ENCODE results near the gene TANGO2.

TANGO2 gene

DNA sequence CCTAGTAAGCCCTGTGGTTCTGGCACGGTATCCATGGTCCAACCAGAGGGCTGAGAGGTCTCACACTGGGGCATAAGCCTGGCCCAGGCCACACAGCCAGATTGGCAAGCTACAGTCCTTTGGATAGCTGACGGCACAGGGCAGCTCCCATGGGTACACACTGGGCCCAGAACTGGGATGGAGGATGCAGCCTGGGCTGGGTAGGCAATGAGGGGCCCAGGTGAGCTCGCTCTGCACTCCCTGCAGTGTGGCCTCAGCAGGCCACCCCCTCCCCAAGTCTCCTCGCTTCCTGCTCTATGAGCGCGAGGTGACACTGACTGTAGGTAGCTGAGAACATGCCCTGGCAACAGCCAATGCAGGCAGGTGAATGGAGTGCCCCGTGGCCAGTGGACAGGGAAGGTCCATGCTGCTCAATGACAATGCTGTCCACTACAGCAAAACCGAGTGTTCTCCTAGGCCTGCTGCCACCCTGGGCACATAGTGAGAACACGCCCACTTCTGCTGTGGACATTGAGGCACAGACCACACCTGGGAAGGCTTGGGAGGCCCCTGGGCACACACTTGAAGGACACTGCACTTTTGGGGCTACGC lies 8.1 kb upstream of the TANGO2 start:
- Histone ChIP-seq H3K36me3 (ENCODE audit: control insufficient read depth, insufficient read depth, low read length) (no peaks in the 10 kb centered on the region), H3K4me3 (ENCODE audit: low read length) (no peak overlapping the region), H3K9ac (ENCODE audit: low read length) (no peak overlapping the region), H3K9me3 (ENCODE audit: control insufficient read depth, low read length) (no peaks in the 10 kb centered on the region), H3K4me1 (ENCODE audit: control insufficient read depth, insufficient read depth, low read length) (peaks cover 22% of the 10 kb centered on the region), H3K27me3 (ENCODE audit: control insufficient read depth, insufficient read depth, low read length) (peaks cover 8% of the 10 kb centered on the region)

DNA sequence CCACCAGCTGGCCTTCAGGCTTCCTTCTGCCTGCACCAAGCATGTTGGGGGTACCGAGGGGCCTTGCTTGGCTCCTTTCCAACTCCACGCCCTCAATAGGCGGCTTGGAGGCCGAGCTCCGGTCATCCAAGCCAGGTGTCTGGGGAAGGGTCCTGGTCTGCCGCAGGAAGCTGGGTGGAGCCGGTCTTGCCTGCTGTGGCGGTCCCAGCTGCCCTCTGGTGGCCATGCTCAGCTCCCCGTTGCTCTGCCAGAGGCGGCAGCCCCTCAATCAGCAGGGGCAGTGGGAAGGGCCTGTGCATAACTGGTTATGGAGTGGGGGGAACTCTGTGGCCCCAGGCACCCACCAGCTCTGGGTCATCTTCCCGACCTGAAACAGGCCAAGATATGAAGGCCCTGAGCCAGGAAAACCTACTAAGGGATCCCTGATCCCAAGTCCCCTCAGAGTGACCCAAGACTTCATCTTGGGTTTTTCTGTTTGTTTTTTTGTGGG lies 7.5 kb upstream of the TANGO2 start:
- no peaks in the 10 kb centered on the region for H3K9me3 ChIP-seq (ENCODE audit: control insufficient read depth, low read length)
- H3K36me3 ChIP-seq (ENCODE audit: control insufficient read depth, insufficient read depth, low read length) = no peaks in the 10 kb centered on the region
- no peak overlapping the region for H3K4me3 ChIP-seq (ENCODE audit: low read length)

DNA sequence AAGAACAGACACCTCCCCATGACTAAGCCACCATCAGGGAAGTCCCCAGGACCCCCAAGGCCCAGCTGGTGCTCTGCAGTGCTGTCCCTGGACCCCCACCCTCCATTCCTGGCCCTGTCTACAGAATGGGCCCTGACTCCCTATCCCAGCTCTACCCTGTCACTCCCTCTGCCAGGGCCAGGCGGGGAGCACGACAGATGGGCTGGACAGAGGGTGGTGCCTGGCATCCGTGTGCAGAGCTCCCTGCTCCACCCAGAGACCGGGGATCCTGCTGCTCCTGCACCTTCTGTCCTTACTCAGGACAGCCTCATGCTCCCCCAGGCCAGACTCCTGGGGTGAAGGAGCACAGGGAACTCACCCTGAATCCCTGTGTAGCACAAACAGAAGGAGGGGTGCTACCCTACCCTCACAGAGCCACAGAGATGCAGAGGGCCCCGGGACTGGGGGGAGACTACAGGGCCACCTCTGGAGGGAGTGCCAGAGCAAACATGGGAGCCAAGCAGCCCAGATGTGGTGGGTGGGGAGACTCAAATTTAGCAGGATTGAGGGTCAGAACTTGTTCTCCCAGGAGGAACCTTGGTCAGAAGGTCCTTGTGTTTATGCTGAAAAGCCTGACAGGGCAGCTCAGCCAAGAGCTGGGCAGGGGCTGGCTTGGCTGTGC lies 6.3 kb upstream of the TANGO2 start:
- no peaks in the 10 kb centered on the region for H3K36me3 ChIP-seq (ENCODE audit: control insufficient read depth, insufficient read depth, low read length)
- no peak overlapping the region for H3K9ac ChIP-seq (ENCODE audit: low read length)
- H3K4me1 ChIP-seq (ENCODE audit: control insufficient read depth, insufficient read depth, low read length) = peaks cover 22% of the 10 kb centered on the region

More for the DNA sequence above, 7.5 kb upstream of the TANGO2 start:
- no peak overlapping the region for H3K9ac ChIP-seq (ENCODE audit: low read length)
- peaks cover 22% of the 10 kb centered on the region for H3K4me1 ChIP-seq (ENCODE audit: control insufficient read depth, insufficient read depth, low read length)
- H3K27me3 ChIP-seq (ENCODE audit: control insufficient read depth, insufficient read depth, low read length) = peaks cover 14% of the 10 kb centered on the region

DNA sequence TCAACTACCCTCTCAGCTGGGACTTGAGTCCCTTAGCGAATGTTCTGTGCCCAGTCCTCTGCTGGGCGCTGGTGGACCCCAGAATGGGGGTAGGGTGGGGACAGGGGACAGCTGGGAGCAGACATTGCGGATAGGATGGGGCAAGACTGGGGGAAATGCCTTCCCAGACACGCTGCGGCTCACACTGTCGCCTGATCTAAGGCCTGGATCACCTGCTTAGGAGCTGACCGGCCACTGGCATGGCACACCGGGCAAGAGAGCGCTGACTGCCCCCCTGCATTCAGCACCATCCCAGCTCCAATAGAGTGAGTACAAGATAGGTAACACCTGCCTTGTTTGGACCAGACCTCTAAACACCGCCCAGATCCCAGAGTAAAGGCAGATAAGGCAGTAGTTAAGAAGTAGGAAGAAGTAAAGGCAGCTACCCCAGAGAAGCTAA lies 5.7 kb upstream of the TANGO2 start:
- H3K4me1 ChIP-seq (ENCODE audit: control insufficient read depth, insufficient read depth, low read length) = peaks cover 23% of the 10 kb centered on the region
- no peak overlapping the region for H3K4me3 ChIP-seq (ENCODE audit: low read length)
- H3K9me3 ChIP-seq (ENCODE audit: control insufficient read depth, low read length) = no peaks in the 10 kb centered on the region
- H3K27me3 ChIP-seq (ENCODE audit: control insufficient read depth, insufficient read depth, low read length) = peaks cover 15% of the 10 kb centered on the region
- no peaks in the 10 kb centered on the region for H3K36me3 ChIP-seq (ENCODE audit: control insufficient read depth, insufficient read depth, low read length)
- no peak overlapping the region for H3K9ac ChIP-seq (ENCODE audit: low read length)

More for the DNA sequence above, 6.3 kb upstream of the TANGO2 start:
- H3K4me3 ChIP-seq (ENCODE audit: low read length) = no peak overlapping the region
- peaks cover 15% of the 10 kb centered on the region for H3K27me3 ChIP-seq (ENCODE audit: control insufficient read depth, insufficient read depth, low read length)
- H3K9me3 ChIP-seq (ENCODE audit: control insufficient read depth, low read length) = no peaks in the 10 kb centered on the region

DNA sequence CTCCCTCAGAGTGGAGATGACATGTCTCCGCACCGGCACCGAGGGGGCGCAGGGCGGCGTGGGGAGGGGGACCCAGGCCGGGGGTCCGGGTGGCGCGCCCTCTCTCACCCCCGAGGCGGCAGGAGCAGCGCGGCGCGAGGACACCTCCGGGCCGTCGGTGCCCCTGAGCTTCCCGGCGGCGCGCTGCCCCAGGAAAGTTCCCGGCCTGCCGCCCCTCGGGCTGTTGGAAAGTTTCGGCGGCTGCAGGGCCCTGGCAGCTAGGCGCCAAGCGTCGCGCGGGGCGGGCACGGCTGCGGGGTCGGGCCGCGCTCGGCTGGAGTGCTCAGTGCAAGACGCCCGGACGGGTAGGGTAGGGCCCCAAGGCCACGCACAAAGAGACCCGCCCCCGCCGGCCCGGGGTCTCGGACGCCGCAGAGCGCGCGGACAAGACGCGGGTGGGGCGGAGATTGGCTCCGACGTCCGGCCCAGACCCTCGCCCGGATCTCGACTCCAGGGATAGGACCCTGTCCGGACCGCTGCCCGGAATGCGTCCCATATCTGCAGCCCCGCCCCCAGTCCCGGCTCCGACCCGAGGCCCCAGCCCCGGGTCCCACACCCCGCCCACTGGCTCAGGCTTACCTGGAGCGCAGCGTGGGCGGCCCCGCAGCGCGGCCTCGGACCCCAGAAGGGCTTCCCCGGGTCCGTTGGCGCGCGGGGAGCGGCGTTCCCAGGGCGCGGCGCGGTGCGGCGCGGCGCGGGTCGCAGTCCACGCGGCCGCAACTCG lies 4.8 kb upstream of the TANGO2 start:
- peak overlapping the region; percentile 28 for H3K9ac ChIP-seq (ENCODE audit: low read length)
- H3K27me3 ChIP-seq (ENCODE audit: control insufficient read depth, insufficient read depth, low read length) = peaks cover 15% of the 10 kb centered on the region
- H3K4me3 ChIP-seq (ENCODE audit: low read length) = peak overlapping the region; percentile 14
- no peaks in the 10 kb centered on the region for H3K36me3 ChIP-seq (ENCODE audit: control insufficient read depth, insufficient read depth, low read length)
- peaks cover 26% of the 10 kb centered on the region for H3K4me1 ChIP-seq (ENCODE audit: control insufficient read depth, insufficient read depth, low read length)
- no peaks in the 10 kb centered on the region for H3K9me3 ChIP-seq (ENCODE audit: control insufficient read depth, low read length)

DNA sequence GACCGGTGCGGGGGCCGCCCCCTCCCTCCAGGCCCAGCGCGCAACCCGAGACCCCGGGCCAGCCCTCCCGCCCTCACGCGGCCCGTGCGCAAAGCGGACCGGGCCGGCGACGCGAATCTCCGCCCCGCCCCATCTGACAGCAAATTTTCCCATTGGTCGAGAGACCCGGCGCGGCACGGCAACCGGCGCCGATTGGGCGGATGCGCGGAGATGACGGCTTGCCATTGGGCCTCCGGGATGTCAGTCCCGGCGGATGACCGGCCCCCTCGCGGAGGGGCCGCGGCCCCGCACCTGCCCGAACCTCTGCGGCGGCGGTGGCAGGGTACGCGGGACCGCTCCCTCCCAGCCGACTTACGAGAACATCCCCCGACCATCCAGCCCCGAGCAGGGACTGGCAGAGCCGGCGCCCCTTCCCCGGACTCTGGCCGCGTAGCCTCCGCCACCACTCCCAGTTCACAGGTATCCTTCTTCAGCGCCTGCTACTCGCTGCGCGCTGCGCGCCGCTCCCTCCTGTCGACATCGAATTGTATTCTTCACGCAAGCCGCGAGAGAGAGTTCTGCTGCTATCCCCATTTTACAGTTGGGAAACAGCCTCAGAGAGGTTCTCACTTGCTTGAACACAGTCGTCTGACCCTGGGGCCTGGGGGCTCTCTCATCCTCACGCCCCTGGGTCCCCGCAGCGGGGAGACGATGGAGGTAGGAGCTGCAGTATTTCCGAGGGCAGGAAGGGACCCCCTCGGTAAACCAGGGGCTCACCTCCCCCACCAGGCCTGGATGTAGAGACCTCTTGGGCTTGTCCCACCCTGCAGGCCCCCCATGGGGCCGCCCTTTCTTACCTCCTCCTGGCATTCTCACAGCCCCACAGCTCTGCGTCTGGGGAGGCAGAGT lies 3.9 kb upstream of the TANGO2 start, which contains the start of gene ARVCF:
Gene ARVCF (minus strand): TSS at position 90 of the 888 bp plus-strand sequence. CDS start 26,029 bp downstream, outside the sequence.
- Histone ChIP-seq H3K9me3 (ENCODE audit: control insufficient read depth, low read length) (no peaks in the 10 kb centered on the region), H3K27me3 (ENCODE audit: control insufficient read depth, insufficient read depth, low read length) (peaks cover 15% of the 10 kb centered on the region), H3K36me3 (ENCODE audit: control insufficient read depth, insufficient read depth, low read length) (no peaks in the 10 kb centered on the region), H3K9ac (ENCODE audit: low read length) (peak within 1 kb of the TSS; percentile 61), H3K4me1 (ENCODE audit: control insufficient read depth, insufficient read depth, low read length) (peaks cover 31% of the 10 kb centered on the region), H3K4me3 (ENCODE audit: low read length) (peak within 1 kb of the TSS; percentile 82)

DNA sequence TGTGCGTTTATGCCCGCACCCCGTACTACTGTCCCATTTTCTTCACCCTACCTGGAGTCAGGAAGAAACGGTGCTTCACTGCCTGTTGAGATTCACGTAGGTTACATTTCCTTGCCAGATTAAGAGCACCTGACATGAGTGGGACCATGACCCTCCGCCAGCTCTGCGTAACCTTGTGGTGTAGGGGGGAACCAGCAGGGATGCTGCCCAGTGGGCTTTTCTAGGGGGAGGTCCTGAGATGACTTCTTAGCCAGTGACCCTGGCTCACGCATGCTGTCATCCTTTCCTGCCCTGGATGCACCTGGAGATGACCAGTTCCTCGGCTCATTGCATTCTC lies 3.3 kb upstream of the TANGO2 start:
- Histone ChIP-seq H3K4me3 (ENCODE audit: low read length) (peak overlapping the region; percentile 82), H3K9me3 (ENCODE audit: control insufficient read depth, low read length) (no peaks in the 10 kb centered on the region), H3K27me3 (ENCODE audit: control insufficient read depth, insufficient read depth, low read length) (peaks cover 15% of the 10 kb centered on the region), H3K9ac (ENCODE audit: low read length) (peak overlapping the region; percentile 61), H3K4me1 (ENCODE audit: control insufficient read depth, insufficient read depth, low read length) (peaks cover 37% of the 10 kb centered on the region), H3K36me3 (ENCODE audit: control insufficient read depth, insufficient read depth, low read length) (no peaks in the 10 kb centered on the region)

DNA sequence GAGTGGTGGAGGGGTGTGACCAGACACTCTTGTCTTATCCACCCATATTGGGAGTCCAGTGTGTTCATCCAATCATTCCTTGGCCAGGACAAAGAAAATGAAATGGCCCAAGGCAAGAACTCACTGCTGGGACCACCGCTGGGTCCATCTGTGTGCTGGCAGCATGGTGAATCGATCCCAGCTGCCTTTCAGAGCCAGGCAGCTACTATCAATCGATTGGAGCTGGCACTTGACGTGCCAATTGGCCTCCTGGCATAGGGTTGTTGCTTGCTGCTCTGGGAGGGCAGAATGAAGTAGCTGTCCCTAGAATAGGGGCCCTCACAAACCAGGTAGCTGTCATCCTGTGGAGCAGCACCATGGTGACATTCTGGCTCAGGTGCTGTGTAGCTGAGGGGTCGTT lies 2.9 kb upstream of the TANGO2 start:
- Histone ChIP-seq H3K36me3 (ENCODE audit: control insufficient read depth, insufficient read depth, low read length) (no peaks in the 10 kb centered on the region), H3K9me3 (ENCODE audit: control insufficient read depth, low read length) (no peaks in the 10 kb centered on the region), H3K27me3 (ENCODE audit: control insufficient read depth, insufficient read depth, low read length) (peaks cover 15% of the 10 kb centered on the region), H3K9ac (ENCODE audit: low read length) (no peak overlapping the region), H3K4me3 (ENCODE audit: low read length) (no peak overlapping the region), H3K4me1 (ENCODE audit: control insufficient read depth, insufficient read depth, low read length) (peaks cover 37% of the 10 kb centered on the region)

DNA sequence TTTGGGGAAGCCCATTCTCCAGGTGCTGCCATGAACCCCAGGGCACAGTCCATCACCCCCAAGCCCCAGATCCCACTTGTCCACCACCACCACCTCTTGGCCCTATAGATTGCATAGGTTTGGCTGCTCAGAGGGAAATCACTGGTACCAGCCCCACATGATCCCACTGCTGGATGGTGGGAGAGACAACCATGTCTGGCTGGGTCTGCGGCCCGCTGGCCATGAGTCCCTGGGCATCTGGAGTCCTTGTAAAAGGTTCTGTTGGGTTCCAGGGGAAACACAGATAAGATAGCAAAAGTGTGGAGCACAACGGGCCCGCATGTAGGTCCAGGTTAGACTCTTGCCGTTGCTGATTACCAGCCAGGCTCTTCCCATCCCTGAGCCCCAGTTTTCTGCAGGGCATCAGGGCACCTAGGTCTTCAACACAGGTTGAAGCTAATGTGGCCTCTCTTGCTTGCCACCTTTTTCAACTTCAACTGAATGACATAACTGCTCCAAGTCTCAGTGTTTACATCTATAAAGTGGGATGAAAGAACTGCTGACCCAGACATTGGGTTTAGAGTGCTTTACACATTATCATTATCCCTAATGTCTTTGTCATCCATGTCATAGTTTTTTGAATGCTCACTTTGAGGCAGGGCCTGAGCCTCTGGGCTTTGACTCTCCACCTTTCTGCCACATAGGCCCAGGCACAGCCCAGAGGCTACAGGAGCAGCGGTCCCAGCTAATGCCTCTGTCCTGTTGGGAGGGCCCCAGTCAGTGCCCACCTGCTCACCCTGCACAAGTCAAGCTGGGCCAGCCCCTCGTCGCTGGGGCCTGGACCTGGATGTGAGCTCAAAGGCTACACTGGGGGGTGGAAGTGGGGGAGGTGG lies 1.0 kb upstream of the TANGO2 start:
- H3K9ac ChIP-seq (ENCODE audit: low read length) = peak overlapping the region; percentile 73
- H3K4me3 ChIP-seq (ENCODE audit: low read length) = peak overlapping the region; percentile 6
- peaks cover 15% of the 10 kb centered on the region for H3K27me3 ChIP-seq (ENCODE audit: control insufficient read depth, insufficient read depth, low read length)
- no peaks in the 10 kb centered on the region for H3K36me3 ChIP-seq (ENCODE audit: control insufficient read depth, insufficient read depth, low read length)
- H3K9me3 ChIP-seq (ENCODE audit: control insufficient read depth, low read length) = no peaks in the 10 kb centered on the region
- H3K4me1 ChIP-seq (ENCODE audit: control insufficient read depth, insufficient read depth, low read length) = peaks cover 31% of the 10 kb centered on the region

DNA sequence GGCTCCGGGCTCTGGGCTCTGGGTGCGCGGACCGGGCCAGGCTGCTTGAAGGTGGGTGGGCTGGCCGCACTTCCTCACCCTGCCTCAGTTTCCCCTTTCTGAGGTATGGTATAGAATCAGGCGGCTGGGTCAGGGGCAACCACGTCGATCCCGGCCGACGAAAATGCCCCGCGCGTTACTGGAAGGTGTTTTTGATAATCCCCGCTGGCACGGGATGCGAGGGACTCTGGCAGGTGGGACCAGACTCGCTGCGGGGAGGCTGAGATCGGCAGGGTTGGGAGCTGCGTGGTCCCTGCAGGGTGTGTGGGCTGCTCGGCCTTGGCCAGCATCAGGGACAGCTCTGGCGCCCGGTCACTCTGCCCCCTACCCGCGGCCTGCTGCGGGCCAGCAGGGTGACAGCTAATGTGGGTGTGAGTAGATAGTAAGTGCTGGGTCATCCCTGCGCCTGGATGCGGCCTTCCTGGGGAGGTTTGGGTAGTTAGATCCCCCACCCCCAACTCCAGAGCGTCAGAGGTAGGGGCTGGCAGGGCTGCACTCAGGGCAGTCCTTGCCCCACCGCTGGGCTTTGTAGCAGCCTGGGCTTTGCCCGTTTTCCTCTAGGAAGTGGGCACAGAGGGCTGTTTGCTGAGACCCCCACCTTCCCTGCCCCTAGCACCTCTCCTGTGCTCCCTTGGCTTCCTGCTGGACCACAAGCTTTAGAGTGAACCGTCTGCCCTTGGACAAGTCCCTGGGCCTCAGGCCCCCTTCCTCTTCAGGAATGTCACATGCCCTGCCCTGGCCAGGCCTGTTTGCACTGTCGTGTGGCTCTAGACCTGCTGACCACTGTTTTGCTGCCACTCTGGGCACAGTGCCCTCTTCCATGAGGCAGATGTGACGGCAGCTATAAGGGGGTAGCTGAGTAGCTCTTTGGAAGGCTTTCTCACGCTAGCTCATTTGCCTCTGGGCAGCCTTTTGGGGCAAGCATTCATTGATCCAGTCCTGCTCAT lies 579 bp downstream of the TANGO2 start:
- Histone ChIP-seq H3K4me3 (ENCODE audit: low read length) (peak overlapping the region; percentile 90), H3K27me3 (ENCODE audit: control insufficient read depth, insufficient read depth, low read length) (peaks cover 15% of the 10 kb centered on the region), H3K4me1 (ENCODE audit: control insufficient read depth, insufficient read depth, low read length) (peaks cover 23% of the 10 kb centered on the region), H3K9me3 (ENCODE audit: control insufficient read depth, low read length) (no peaks in the 10 kb centered on the region), H3K9ac (ENCODE audit: low read length) (peak overlapping the region; percentile 91), H3K36me3 (ENCODE audit: control insufficient read depth, insufficient read depth, low read length) (no peaks in the 10 kb centered on the region)

All from mucosa of stomach (tissue), 1 donor.